ENCODE results near the gene ANAPC7.

- no peak for TF ChIP-seq CTCF (IDR thresholded peaks at IDR 0.05; ENCODE audit: low read length)
- TF ChIP-seq EZH2 (IDR thresholded peaks at IDR 0.05; ENCODE audit: borderline replicate concordance, low read length): no peak
These were observed 65.4 kb downstream of the ANAPC7 start for GRCh38 chr12:110337912-110338710.

Measured in OCI-LY1 (cell line).